SU-DHL-6 (cell line): ENCODE data around the gene AGBL3.

ENCODE experiments used
- CTCF ChIP-seq: fragments of 200-600 bp; sonication (generic); IDR thresholded peaks from one replicate; pipeline ENCODE4 v1.5.1; 2017; ENCODE audit warnings: antibody characterized with exemption, mild to moderate bottlenecking, low read length, moderate library complexity; ENCODE audit not compliant: insufficient read depth, poor library complexity, severe bottlenecking
- EZH2phosphoT487 ChIP-seq: fragments of 200-600 bp; sonication (generic), shearing (Covaris generic); conservative IDR thresholded peaks from 2 replicates; pipeline ENCODE4 v1.6.1; 2018; ENCODE audit warnings: mild to moderate bottlenecking, antibody characterized with exemption, low read length, moderate library complexity, mixed read lengths

GRCh38 chr7:134936893-134937510 is 49.3 kb upstream of the AGBL3 start:
- no peak for TF ChIP-seq CTCF
- no peak for TF ChIP-seq EZH2phosphoT487
